PC-9 (cell line): Measurements from ENCODE around the gene ARSJ.

ENCODE experiments used
- CTCF ChIP-seq: fragments of 200-600 bp; sonication (generic); conservative IDR thresholded peaks from 2 replicates; pipeline ENCODE4 v1.6.1; 2017; ENCODE audit warnings: mixed run types, antibody characterized with exemption, mild to moderate bottlenecking, moderate library complexity
- EZH2 ChIP-seq: fragments of 200-600 bp; sonication (generic); IDR thresholded peaks from 2 replicates; pipeline ENCODE4 v1.8.0; 2017; ENCODE audit warnings: antibody characterized with exemption, low read depth

- TF ChIP-seq CTCF (no peak), EZH2 (no peak)
Measured at GRCh38 chr4:113976741-113977525, 2.5 kb downstream of the ARSJ start.
